ENCODE data around the gene OGDH. TPM values are rescaled to one million over a fixed set of nuclear protein-coding genes. Genes with fewer than 3 reads are reported as not detected.

The OGDH gene
- total and polyA plus RNA-seq, 2 of the 4 experiments (the other 2 are of a cell fraction) = 47.4 to 56.5 TPM

GRCh38 chr7:44645254-44645653, 38.8 kb downstream of the OGDH start:
- dilution Hi-C loops (cut with HindIII; ENCODE audit: low sequenced_read_pairs, unreplicated experiment) (no loop called here), in situ Hi-C loops (cut with MboI; ENCODE audit: low sequenced_read_pairs) (no loop called here)
- no peak for DNase-seq

More at GRCh38 chr7:44645254-44645653, 38.8 kb downstream of the OGDH start:
- Histone ChIP-seq H3K9me1 (ENCODE audit: insufficient read depth, low read length) (peaks cover 11% of the 10 kb centered on the region), H3K79me1 (ENCODE audit: low read depth in 1 of 2, low read length in 2 of 2) (peaks cover 12 to 36% of the 10 kb centered on the region in 2 experiments), H4K8ac (ENCODE audit: low read depth in 2 of 2, low read length in 2 of 2) (no peak overlapping the region), H3K18ac (ENCODE audit: low read depth, low read length) (no peak overlapping the region), H2BK15ac (ENCODE audit: low read depth, low read length) (no peak overlapping the region), H3K27me3 (ENCODE audit: control insufficient read depth, insufficient read depth, low read length) (no peaks in the 10 kb centered on the region), H2BK5ac (ENCODE audit: low read depth, low read length, poor library complexity, severe bottlenecking) (no peak overlapping the region), H3K23ac (ENCODE audit: low read depth, low read length) (no peak overlapping the region), H3K4me2 (ENCODE audit: low read depth, low read length) (no peak overlapping the region), H3K56ac (ENCODE audit: extremely low read depth, insufficient read depth, low read length) (no peak overlapping the region), H3K9me3 (ENCODE audit: control insufficient read depth, insufficient read depth, low read length) (no peaks in the 10 kb centered on the region), H3K27ac (ENCODE audit: insufficient read depth, low read length) (no peak overlapping the region), H2AFZ (replicated peaks; ENCODE audit: low read length, poor library complexity) (no peak overlapping the region), H3K14ac (replicated peaks; ENCODE audit: low read depth, low read length) (no peak overlapping the region), H4K5ac (ENCODE audit: low read depth, low read length) (no peak overlapping the region), H4K20me1 (ENCODE audit: insufficient read depth, low read length) (no peaks in the 10 kb centered on the region), H3K4ac (ENCODE audit: low read depth, low read length) (no peak overlapping the region), H2AK5ac (ENCODE audit: low read depth, low read length) (no peak overlapping the region), H2AK9ac (replicated peaks; ENCODE audit: low read depth, low read length, poor library complexity) (no peak overlapping the region), H4K91ac (ENCODE audit: insufficient read depth, low read depth, low read length) (no peak overlapping the region), H3K4me3 (ENCODE audit: insufficient read depth, low read depth, low read length) (no peak overlapping the region), H3K36me3 (ENCODE audit: control insufficient read depth, insufficient read depth, low read length) (peaks cover 8% of the 10 kb centered on the region), H3K9ac (ENCODE audit: low read depth, low read length) (no peak overlapping the region), H2BK20ac (ENCODE audit: low read depth, low read length) (no peak overlapping the region), H2BK120ac (ENCODE audit: low read depth, low read length) (no peak overlapping the region), H3K4me1 (ENCODE audit: control insufficient read depth, insufficient read depth, low read length) (peaks cover 2% of the 10 kb centered on the region; the same call in 1 of the 2 replicates)
- intact Hi-C loops (cut with micrococcal nuclease) = no loop called here
- ChIA-PET POLR2A (ENCODE audit: unreplicated experiment) (no interaction called here), CTCF (no interaction called here)
- ATAC-seq (ENCODE audit: low read depth) = no peak
- BruUV-seq (replicated peaks) = no TSS peak
- WGBS, 2 experiments (ENCODE audit: extremely low coverage in 2 of 2, insufficient read length in 1 of 2) = 100% methylated on average over 6 of the region's 11 CpGs; no CpG with 5 or more reads in 1 of the 2 experiments
- TF ChIP-seq, protein P1, sequence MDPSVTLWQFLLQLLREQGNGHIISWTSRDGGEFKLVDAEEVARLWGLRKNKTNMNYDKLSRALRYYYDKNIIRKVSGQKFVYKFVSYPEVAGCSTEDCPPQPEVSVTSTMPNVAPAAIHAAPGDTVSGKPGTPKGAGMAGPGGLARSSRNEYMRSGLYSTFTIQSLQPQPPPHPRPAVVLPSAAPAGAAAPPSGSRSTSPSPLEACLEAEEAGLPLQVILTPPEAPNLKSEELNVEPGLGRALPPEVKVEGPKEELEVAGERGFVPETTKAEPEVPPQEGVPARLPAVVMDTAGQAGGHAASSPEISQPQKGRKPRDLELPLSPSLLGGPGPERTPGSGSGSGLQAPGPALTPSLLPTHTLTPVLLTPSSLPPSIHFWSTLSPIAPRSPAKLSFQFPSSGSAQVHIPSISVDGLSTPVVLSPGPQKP (IDR thresholded peaks at IDR 0.05; ENCODE audit: borderline replicate concordance, low read depth, low read length) = no peak
- no peak for TF ChIP-seq MAFK (IDR thresholded peaks at IDR 0.05; ENCODE audit: low read depth, low read length)
- TF ChIP-seq RAD21 (IDR thresholded peaks at IDR 0.05; ENCODE audit: low read length) = no peak
- no peak for TF ChIP-seq POLR2A (IDR thresholded peaks at IDR 0.05; ENCODE audit: low read depth, low read length)
- no peak for TF ChIP-seq SMC3 (IDR thresholded peaks at IDR 0.05; ENCODE audit: low read depth, low read length)
- no peak for TF ChIP-seq CHD1 (IDR thresholded peaks at IDR 0.05; ENCODE audit: low read depth, low read length)
- TF ChIP-seq NFE2L2 (IDR thresholded peaks at IDR 0.05; ENCODE audit: low read depth, low read length) = no peak
- TF ChIP-seq BHLHE40 (IDR thresholded peaks at IDR 0.05; ENCODE audit: low read depth, low read length) = no peak
- no peak for TF ChIP-seq CTCF (conservative IDR thresholded peaks at IDR 0.05; ENCODE audit: low read depth, low read length)
- no peak for TF ChIP-seq FOS (IDR thresholded peaks at IDR 0.05; ENCODE audit: low read depth, low read length)

All from IMR-90 (cell line).